IMR-90 (cell line): ENCODE data around the gene CYP24A1. TPM values are rescaled to one million over a fixed set of nuclear protein-coding genes. Genes with fewer than 3 reads are reported as not detected.

Experiments
- ATAC-seq: fragments of 200-7000 bp; cut with Tn5 transposase; 2 replicates; pipeline ENCODE4 v1.9.1; 2020; ENCODE audit warnings: low read depth, mild to moderate bottlenecking, moderate library complexity
- BruUV-seq: library from RNA; stranded (reverse); fragments of 400-500 nt; replicated peaks from 2 replicates; lab custom pipeline; 2021; lab: Mats Ljungman, UMichigan
- CTCF ChIA-PET: fragments of 300-600 bp; formaldehyde crosslinking; extraction: SDS; loops from one replicate; lab custom pipeline; 2021; ENCODE audit warnings: antibody characterized with exemption; lab: Yijun Ruan, JAX
- POLR2A ChIA-PET: fragments of 300-600 bp; sonication (Branson Sonifier 250); formaldehyde crosslinking; loops from one replicate; lab custom pipeline; 2022; ENCODE audit warnings: antibody characterized with exemption; ENCODE audit not compliant: unreplicated experiment; lab: Charles Lee
- DNase-seq: peaks from one replicate; pipeline ENCODE4 v3.0.0; 2013
- H2AFZ ChIP-seq: replicated peaks from 2 replicates; pipeline ENCODE3; 2013; ENCODE audit warnings: low read length, mild to moderate bottlenecking; ENCODE audit not compliant: poor library complexity
- H2AK5ac ChIP-seq: 2 replicates; pipeline ENCODE4 v1.6.1; 2013; ENCODE audit warnings: low read depth, low read length, inconsistent platforms
- H2AK9ac ChIP-seq: replicated peaks from 2 replicates; pipeline ENCODE3; 2013; ENCODE audit warnings: mild to moderate bottlenecking, low read depth, low read length, moderate library complexity; ENCODE audit not compliant: poor library complexity
- H2BK120ac ChIP-seq: 2 replicates; pipeline ENCODE4 v1.6.1; 2013; ENCODE audit warnings: low read depth, low read length, inconsistent platforms
- H2BK15ac ChIP-seq: 3 replicates; pipeline ENCODE4 v1.6.1; 2013; ENCODE audit warnings: low read depth, low read length, inconsistent platforms
- H2BK20ac ChIP-seq: 2 replicates; pipeline ENCODE4 v1.6.1; 2013; ENCODE audit warnings: low read depth, mild to moderate bottlenecking, inconsistent platforms, low read length, moderate library complexity
- H2BK5ac ChIP-seq: 2 replicates; pipeline ENCODE4 v1.6.1; 2013; ENCODE audit warnings: mild to moderate bottlenecking, low read depth, low read length, inconsistent platforms; ENCODE audit not compliant: poor library complexity, severe bottlenecking
- H3K14ac ChIP-seq: replicated peaks from 2 replicates; pipeline ENCODE4 v1.6.1; 2013; ENCODE audit warnings: low read depth, low read length, inconsistent platforms
- H3K18ac ChIP-seq: 2 replicates; pipeline ENCODE4 v1.6.1; 2013; ENCODE audit warnings: low read depth, low read length, control low read depth
- H3K23ac ChIP-seq: 2 replicates; pipeline ENCODE4 v1.6.1; 2013; ENCODE audit warnings: low read depth, low read length, inconsistent platforms
- H3K27ac ChIP-seq: 2 replicates; pipeline ENCODE4 v1.5.1; 2013; ENCODE audit warnings: mild to moderate bottlenecking, control low read depth, low read length; ENCODE audit not compliant: insufficient read depth
- H3K27me3 ChIP-seq: 2 replicates; pipeline ENCODE4 v1.6.1; 2013; ENCODE audit warnings: low read length; ENCODE audit not compliant: control insufficient read depth, insufficient read depth
- H3K36me3 ChIP-seq: 2 replicates; pipeline ENCODE4 v1.6.1; 2013; ENCODE audit warnings: low read length, mixed read lengths; ENCODE audit not compliant: control insufficient read depth, insufficient read depth
- H3K4ac ChIP-seq: 2 replicates; pipeline ENCODE4 v1.6.1; 2013; ENCODE audit warnings: low read depth, low read length, inconsistent platforms
- H3K4me1 ChIP-seq: 2 replicates; pipeline ENCODE4 v1.6.1; 2013; ENCODE audit warnings: low read length, mixed read lengths; ENCODE audit not compliant: control insufficient read depth, insufficient read depth
- H3K4me2 ChIP-seq: 2 replicates; pipeline ENCODE4 v1.6.1; 2013; ENCODE audit warnings: low read depth, mild to moderate bottlenecking, control low read depth, low read length, moderate library complexity
- H3K4me3 ChIP-seq: 2 replicates; pipeline ENCODE4 v1.5.1; 2013; ENCODE audit warnings: low read depth, mild to moderate bottlenecking, control low read depth, low read length, moderate library complexity; ENCODE audit not compliant: insufficient read depth
- H3K56ac ChIP-seq: 2 replicates; pipeline ENCODE4 v1.6.1; 2013; ENCODE audit warnings: low read length, inconsistent platforms; ENCODE audit not compliant: insufficient read depth; ENCODE audit errors: extremely low read depth
- H3K79me1 ChIP-seq, 2 experiments: 2 replicates each; pipeline ENCODE4 v1.6.1; 2013; ENCODE audit warnings: low read length in 2 of 2, inconsistent platforms in 1 of 2, low read depth in 1 of 2
- H3K9ac ChIP-seq: 2 replicates; pipeline ENCODE4 v1.6.1; 2013; ENCODE audit warnings: low read depth, low read length, control low read depth
- H3K9me1 ChIP-seq: 2 replicates; pipeline ENCODE4 v1.6.1; 2013; ENCODE audit warnings: low read length, inconsistent platforms; ENCODE audit not compliant: insufficient read depth
- H3K9me3 ChIP-seq: 2 replicates; pipeline ENCODE4 v1.6.1; 2013; ENCODE audit warnings: low read length; ENCODE audit not compliant: control insufficient read depth, insufficient read depth
- H4K20me1 ChIP-seq: 2 replicates; pipeline ENCODE4 v1.6.1; 2013; ENCODE audit warnings: low read length, inconsistent platforms; ENCODE audit not compliant: insufficient read depth
- H4K5ac ChIP-seq: 2 replicates; pipeline ENCODE4 v1.6.1; 2013; ENCODE audit warnings: mild to moderate bottlenecking, low read depth, low read length, control low read depth
- H4K8ac ChIP-seq, 2 experiments: 2 replicates each; pipeline ENCODE4 v1.6.1; 2013; ENCODE audit warnings: low read depth in 2 of 2, low read length in 2 of 2, control low read depth in 1 of 2, inconsistent platforms in 1 of 2
- H4K91ac ChIP-seq: 2 replicates; pipeline ENCODE4 v1.6.1; 2013; ENCODE audit warnings: low read depth, low read length, inconsistent platforms; ENCODE audit not compliant: insufficient read depth
- MAFK ChIP-seq: IDR thresholded peaks from 2 replicates; pipeline ENCODE4 v1.6.1; 2012; ENCODE audit warnings: low read depth, low read length, improper control_type of control experiment
- WGBS, 2 experiments: methylation state at CpG; one replicate each; pipeline versions ENCODE4 v1.1.5 to v1.1.7; 2013; ENCODE audit warnings: missing lambda C conversion rate in 2 of 2; ENCODE audit not compliant: insufficient read length in 1 of 2; ENCODE audit errors: extremely low coverage in 2 of 2; 5-methylcytosine and 5-hydroxymethylcytosine counted together
- dilution Hi-C: fragments of 300-500 bp; cut with HindIII; formaldehyde crosslinking; loops from one replicate; pipeline ENCODE4 v1.14.3; 2018; ENCODE audit warnings: low sequenced_read_pairs; ENCODE audit not compliant: unreplicated experiment
- in situ Hi-C: fragments of 300-500 bp; cut with MboI; formaldehyde crosslinking; loops from 3 replicates; pipeline ENCODE4 v1.14.3; 2019; ENCODE audit warnings: low sequenced_read_pairs, inconsistent platforms, mixed read lengths
- intact Hi-C: fragments of 100-400 bp; cut with micrococcal nuclease; formaldehyde crosslinking; loops from 2 replicates; pipeline ENCODE4 v1.10.0; 2022
- polyA plus RNA-seq, 3 experiments: library from polyadenylated mRNA; depleted of rRNA; stranded (reverse); fragments of >200 nt; gene quantifications; 2 replicates each; pipeline ENCODE4 v1.2.3, GENCODE V29; 2012; ENCODE audit warnings: low replicate concordance in 1 of 3
- total RNA-seq: library from RNA; depleted of rRNA; stranded (reverse); fragments of >200 nt; gene quantifications from 2 replicates; pipeline ENCODE4 v1.2.3, GENCODE V29; 2012

Gene CYP24A1
- total and polyA plus RNA-seq, 2 of the 4 experiments (the other 2 are of a cell fraction): not detected

- Histone ChIP-seq H3K4ac (no peak overlapping the region), H3K4me3 (no peak overlapping the region), H3K23ac (no peak overlapping the region), H4K91ac (no peak overlapping the region), H4K5ac (no peak overlapping the region), H3K27ac (no peak overlapping the region), H3K9ac (no peak overlapping the region), H3K56ac (no peak overlapping the region), H3K4me2 (no peak overlapping the region), H2AK9ac (no peak overlapping the region), H3K36me3 (no peaks in the 10 kb centered on the region), H3K9me3 (no peaks in the 10 kb centered on the region), H3K79me1 (no peaks in the 10 kb centered on the region), H2BK15ac (no peak overlapping the region), H2BK120ac (no peak overlapping the region), H4K8ac (no peak overlapping the region), H3K14ac (no peak overlapping the region), H2AK5ac (no peak overlapping the region), H3K4me1 (no peaks in the 10 kb centered on the region), H2BK20ac (no peak overlapping the region), H3K9me1 (no peaks in the 10 kb centered on the region), H2BK5ac (no peak overlapping the region), H3K27me3 (peaks cover 12% of the 10 kb centered on the region), H3K18ac (no peak overlapping the region), H2AFZ (no peak overlapping the region), H4K20me1 (no peaks in the 10 kb centered on the region)
- intact Hi-C loops (no loop called here), in situ Hi-C loops (no loop called here), dilution Hi-C loops (no loop called here)
- ChIA-PET POLR2A (no interaction called here), CTCF (no interaction called here)
- WGBS, 2 experiments: no CpG with 5 or more reads among the region's 2 CpGs
- DNase-seq (no peak), ATAC-seq (no peak)
- BruUV-seq: no TSS peak
- TF ChIP-seq MAFK: no peak
Observed at GRCh38 chr20:54153041-54153327, 20.8 kb downstream of the CYP24A1 start.
